IPS DF 6.9 (cell line): Measurements from ENCODE around the gene ZFP64.

Experiments
- DNase-seq: peaks from one replicate; pipeline ENCODE4 v3.0.0-alpha.2; 2013; ENCODE audit warnings: low read depth, low spot score
- H3K27ac ChIP-seq: one replicate; pipeline ENCODE4 v1.5.1; 2013; ENCODE audit warnings: low read length, control low read depth
- H3K27me3 ChIP-seq: 2 replicates; pipeline ENCODE4 v1.6.1; 2013; ENCODE audit warnings: mild to moderate bottlenecking, low read length; ENCODE audit not compliant: control insufficient read depth, insufficient read depth
- H3K36me3 ChIP-seq: 2 replicates; pipeline ENCODE4 v1.6.1; 2013; ENCODE audit warnings: low read length; ENCODE audit not compliant: control insufficient read depth, insufficient read depth
- H3K4me1 ChIP-seq: 2 replicates; pipeline ENCODE4 v1.6.1; 2013; ENCODE audit warnings: low read length; ENCODE audit not compliant: control insufficient read depth, insufficient read depth
- H3K4me3 ChIP-seq: 2 replicates; pipeline ENCODE4 v1.5.1; 2013; ENCODE audit warnings: mild to moderate bottlenecking, low read length
- H3K9me3 ChIP-seq: 2 replicates; pipeline ENCODE4 v1.6.1; 2013; ENCODE audit warnings: low read length, inconsistent platforms; ENCODE audit not compliant: control insufficient read depth, insufficient read depth
- WGBS: extraction: QIAGEN DNeasy Blood & Tissue Kit; methylation state at CpG from one replicate; pipeline ENCODE4 v1.1.7; 2013; ENCODE audit warnings: mixed read lengths, missing lambda C conversion rate; ENCODE audit not compliant: insufficient read length, insufficient coverage; 5-methylcytosine and 5-hydroxymethylcytosine counted together

Gene ZFP64

GRCh38 chr20:52180180-52180840 lies 11.3 kb downstream of the ZFP64 start:
- H3K36me3 ChIP-seq = no peaks in the 10 kb centered on the region; the same call in 1 of the 2 replicates
- H3K4me1 ChIP-seq = no peaks in the 10 kb centered on the region
- no peak overlapping the region for H3K27ac ChIP-seq
- no CpG with 5 or more reads among the region's 5 CpGs for WGBS
- no peaks in the 10 kb centered on the region for H3K9me3 ChIP-seq
- DNase-seq = no peak
- H3K27me3 ChIP-seq = no peaks in the 10 kb centered on the region; the same call in 1 of the 2 replicates
- H3K4me3 ChIP-seq = no peak overlapping the region

GRCh38 chr20:52179331-52180179 lies 12.0 kb downstream of the ZFP64 start:
- H3K9me3 ChIP-seq = no peaks in the 10 kb centered on the region
- H3K4me3 ChIP-seq = no peak overlapping the region
- H3K27me3 ChIP-seq = no peaks in the 10 kb centered on the region; the same call in 1 of the 2 replicates
- H3K4me1 ChIP-seq = no peaks in the 10 kb centered on the region
- WGBS = no CpG with 5 or more reads among the region's 4 CpGs
- no peak overlapping the region for H3K27ac ChIP-seq
- DNase-seq = no peak
- no peaks in the 10 kb centered on the region; the same call in 1 of the 2 replicates for H3K36me3 ChIP-seq

- Histone ChIP-seq H3K27ac (no peak overlapping the region), H3K36me3 (no peaks in the 10 kb centered on the region; the same call in 1 of the 2 replicates), H3K27me3 (no peaks in the 10 kb centered on the region; the same call in 1 of the 2 replicates), H3K4me3 (no peak overlapping the region), H3K4me1 (no peaks in the 10 kb centered on the region), H3K9me3 (no peaks in the 10 kb centered on the region)
- DNase-seq = no peak
- WGBS = no CpG with 5 or more reads among the region's 3 CpGs
These were observed 12.9 kb downstream of the ZFP64 start for GRCh38 chr20:52178691-52179090.

GRCh38 chr20:52175840-52176239 lies 15.7 kb downstream of the ZFP64 start:
- Histone ChIP-seq H3K4me1 (no peaks in the 10 kb centered on the region), H3K9me3 (no peaks in the 10 kb centered on the region), H3K36me3 (no peaks in the 10 kb centered on the region), H3K27ac (no peak overlapping the region), H3K27me3 (no peaks in the 10 kb centered on the region), H3K4me3 (no peak overlapping the region)
- no peak for DNase-seq
- WGBS = no CpG with 5 or more reads among the region's 18 CpGs

- Histone ChIP-seq H3K36me3 (no peaks in the 10 kb centered on the region), H3K4me1 (no peaks in the 10 kb centered on the region), H3K27me3 (no peaks in the 10 kb centered on the region), H3K27ac (no peak overlapping the region), H3K9me3 (no peaks in the 10 kb centered on the region), H3K4me3 (no peak overlapping the region)
- WGBS = no CpG with 5 or more reads among the region's 9 CpGs
- no peak for DNase-seq
These were observed 19.1 kb downstream of the ZFP64 start for GRCh38 chr20:52172392-52173047.

GRCh38 chr20:52171025-52171424 lies 20.6 kb downstream of the ZFP64 start:
- no peak overlapping the region for H3K4me3 ChIP-seq
- H3K9me3 ChIP-seq = no peaks in the 10 kb centered on the region
- WGBS = no CpG with 5 or more reads among the region's 8 CpGs
- no peak for DNase-seq
- no peaks in the 10 kb centered on the region for H3K27me3 ChIP-seq
- no peaks in the 10 kb centered on the region for H3K36me3 ChIP-seq
- no peaks in the 10 kb centered on the region for H3K4me1 ChIP-seq
- H3K27ac ChIP-seq = no peak overlapping the region

- no peak overlapping the region for H3K4me3 ChIP-seq
- no peaks in the 10 kb centered on the region for H3K27me3 ChIP-seq
- WGBS = no CpG with 5 or more reads among the region's 1 CpG
- no peak for DNase-seq
- H3K36me3 ChIP-seq = no peaks in the 10 kb centered on the region
- H3K9me3 ChIP-seq = 0 out of 2 replicates have a peak, but pooled peaks cover 2% of the 10 kb centered on the region
- no peak overlapping the region for H3K27ac ChIP-seq
- no peaks in the 10 kb centered on the region for H3K4me1 ChIP-seq
These were observed 23.5 kb downstream of the ZFP64 start for GRCh38 chr20:52168116-52168515.

- no peaks in the 10 kb centered on the region for H3K4me1 ChIP-seq
- no peak overlapping the region for H3K27ac ChIP-seq
- no CpG with 5 or more reads among the region's 4 CpGs for WGBS
- 0 out of 2 replicates have a peak, but pooled peaks cover 2% of the 10 kb centered on the region for H3K9me3 ChIP-seq
- H3K36me3 ChIP-seq = no peaks in the 10 kb centered on the region
- no peaks in the 10 kb centered on the region for H3K27me3 ChIP-seq
- H3K4me3 ChIP-seq = no peak overlapping the region
- no peak for DNase-seq
These were observed 24.2 kb downstream of the ZFP64 start for GRCh38 chr20:52167232-52167840.

- no CpG with 5 or more reads among the region's 1 CpG for WGBS
These were observed 25.4 kb downstream of the ZFP64 start for GRCh38 chr20:52166150-52166549.

More at GRCh38 chr20:52166150-52166549, 25.4 kb downstream of the ZFP64 start:
- no peak for DNase-seq
- Histone ChIP-seq H3K9me3 (0 out of 2 replicates have a peak, but pooled peaks cover 2% of the 10 kb centered on the region), H3K27ac (no peak overlapping the region), H3K4me3 (no peak overlapping the region), H3K27me3 (no peaks in the 10 kb centered on the region), H3K4me1 (no peaks in the 10 kb centered on the region), H3K36me3 (no peaks in the 10 kb centered on the region)
